HG02943 (cell line): Measurements from ENCODE around the gene NPTXR.

Experiments
- ATAC-seq: cut with Tn5 transposase; IDR thresholded peaks from one replicate; pipeline ENCODE4 v1.9.1; 2021; ENCODE audit warnings: mild to moderate bottlenecking, low read depth, moderate library complexity; ENCODE audit not compliant: unreplicated experiment

NPTXR gene

GRCh38 chr22:38843657-38844314, at the start of gene NPTXR:
Gene NPTXR (minus strand): TSS chr22:38844028.
- no peak for ATAC-seq

GRCh38 chr22:38891256-38891655, 47.4 kb upstream of the NPTXR start:
- ATAC-seq, result no peak

DNA sequence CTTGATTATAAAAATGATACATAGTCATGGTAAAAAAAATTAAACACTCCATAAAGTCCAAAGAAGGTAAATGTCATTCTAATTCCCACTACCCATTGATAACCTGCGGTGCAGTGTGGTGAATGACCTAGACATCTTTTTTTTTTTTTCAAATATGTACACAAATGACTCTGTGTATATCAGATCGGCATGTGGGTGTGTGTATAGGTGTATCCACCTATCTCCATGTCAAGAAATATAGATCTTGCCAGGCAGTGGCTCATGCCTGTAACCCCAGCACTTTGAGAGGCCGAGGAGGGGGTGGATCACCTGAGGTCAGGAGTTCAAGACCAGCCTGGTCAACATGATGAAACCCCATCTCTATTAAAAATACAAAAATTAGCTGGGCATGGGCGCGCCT, 46.5 kb upstream of the NPTXR start:
- ATAC-seq, result no peak

DNA sequence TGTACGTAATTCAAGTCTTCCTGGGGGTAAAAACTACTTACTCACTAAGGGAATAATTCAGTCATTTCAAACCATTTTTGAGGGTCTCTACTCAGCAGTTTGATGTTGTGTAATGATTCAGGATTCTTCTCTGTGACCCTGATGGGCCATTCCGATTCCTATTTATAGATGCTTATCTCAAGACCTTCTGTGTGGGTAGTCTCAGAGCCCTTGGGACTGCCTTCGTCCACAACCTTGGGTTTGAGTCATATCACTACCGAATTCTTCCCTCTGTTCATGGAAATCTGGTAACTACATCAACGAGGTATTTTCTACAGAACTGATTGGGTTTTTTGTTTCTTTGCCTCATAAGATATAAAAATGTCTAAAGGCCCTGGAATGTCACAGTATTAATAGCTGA, 42.5 kb upstream of the NPTXR start:
- no peak for ATAC-seq

DNA sequence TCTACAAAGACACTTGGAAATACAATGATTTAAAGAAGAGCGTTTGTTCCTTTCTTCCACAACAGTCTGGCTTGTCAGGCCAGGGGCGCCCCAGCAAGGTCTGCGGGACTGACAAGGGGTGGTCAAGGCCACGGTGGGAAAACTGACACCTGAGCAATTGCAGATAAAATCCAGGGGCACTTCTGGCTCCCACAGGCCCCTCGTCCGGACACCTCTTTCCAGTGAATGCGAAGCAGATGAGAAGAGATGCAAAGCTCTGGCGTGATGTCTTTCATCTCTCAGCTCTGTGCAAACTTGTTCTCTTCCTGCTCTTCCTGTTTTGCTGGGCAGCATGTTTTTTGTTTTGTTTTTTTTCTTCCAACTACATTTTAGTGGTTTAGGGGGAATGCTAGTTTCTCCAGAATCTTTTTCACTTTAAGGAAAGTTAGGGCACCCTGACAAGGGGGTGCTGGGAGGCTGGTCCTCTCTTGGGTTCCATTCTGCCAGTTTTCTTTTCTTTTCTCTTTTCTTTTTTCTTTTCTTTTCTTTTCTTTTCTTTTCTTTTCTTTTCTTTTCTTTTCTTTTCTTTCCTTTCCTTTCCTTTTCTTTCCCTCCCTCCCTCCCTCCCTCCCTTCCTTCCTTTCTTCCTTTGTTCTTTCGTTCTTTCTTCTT, 39.3 kb upstream of the NPTXR start:
- ATAC-seq, result no peak

GRCh38 chr22:38881997-38882879, 38.4 kb upstream of the NPTXR start:
- ATAC-seq, result no peak

DNA sequence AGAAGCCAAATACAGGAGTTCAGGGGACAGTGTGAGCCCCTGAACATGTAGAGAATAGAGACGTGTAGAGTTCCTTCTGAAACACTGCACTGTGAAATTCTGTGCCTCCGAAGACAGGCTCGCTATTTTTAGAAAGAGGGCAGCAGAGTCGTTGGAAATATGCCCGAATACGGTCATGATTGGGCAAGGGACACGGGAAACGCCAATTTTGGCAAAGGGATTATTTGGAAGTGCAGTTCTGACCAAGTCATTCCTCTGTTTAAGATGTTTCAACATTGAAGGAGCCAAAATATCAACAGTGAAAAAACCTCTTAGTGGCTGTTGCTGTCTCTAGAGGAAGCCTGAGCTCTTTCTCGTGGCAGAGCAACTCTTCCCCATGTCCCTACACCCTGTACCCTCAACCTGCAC, 37.6 kb upstream of the NPTXR start:
- ATAC-seq, result no peak

DNA sequence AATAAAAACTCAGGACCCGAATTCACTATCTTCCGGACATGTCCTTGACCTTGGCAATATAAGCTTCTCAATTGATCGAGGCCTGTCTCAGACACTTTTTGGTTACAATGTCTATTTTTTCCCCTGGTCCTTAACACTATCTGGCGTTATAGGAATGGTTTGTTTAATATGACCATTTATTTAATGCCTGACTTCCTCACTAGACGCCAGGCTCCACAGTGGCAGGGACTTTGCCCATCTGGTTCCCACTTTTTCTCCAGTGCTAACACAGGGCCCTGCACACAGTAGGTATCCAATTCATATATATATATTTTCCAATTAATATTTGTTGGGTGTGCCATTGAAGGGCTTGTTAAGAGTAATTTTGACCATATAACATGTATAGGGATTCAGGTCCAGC, 36.1 kb upstream of the NPTXR start:
- no peak for ATAC-seq

DNA sequence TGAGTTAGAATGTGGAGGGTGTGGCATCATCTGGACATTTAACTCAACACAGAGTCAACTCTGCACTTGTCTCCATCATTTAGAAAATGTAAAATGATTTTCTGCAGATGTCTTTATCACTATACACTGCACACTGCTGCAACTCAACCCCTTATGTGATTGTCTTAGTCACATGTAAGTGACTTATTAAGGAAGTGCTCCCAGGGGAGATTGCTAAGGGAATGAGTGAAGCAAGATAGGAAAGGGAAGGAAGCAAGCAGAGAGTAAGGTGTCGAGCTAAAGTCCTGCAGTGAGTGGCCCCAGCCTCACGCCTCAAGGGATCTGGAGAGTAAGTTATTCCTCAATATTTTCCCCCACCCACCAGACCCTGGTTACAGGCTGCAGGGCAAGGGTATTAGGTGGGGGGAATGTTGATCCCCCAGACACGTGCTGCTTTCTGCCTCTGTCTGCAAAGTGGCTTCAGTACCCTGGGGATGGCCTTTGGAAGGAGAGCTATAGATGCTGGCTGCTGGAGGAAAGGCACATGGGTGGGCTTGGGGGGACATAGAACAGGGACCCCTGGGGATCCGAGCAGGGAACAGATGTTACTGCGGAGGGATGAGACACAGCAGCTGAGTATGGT, 35.4 kb upstream of the NPTXR start:
- ATAC-seq, result no peak

GRCh38 chr22:38878001-38878400, 34.2 kb upstream of the NPTXR start:
- ATAC-seq, result no peak

- ATAC-seq, result no peak
These were observed 30.8 kb upstream of the NPTXR start for GRCh38 chr22:38874529-38875222.

DNA sequence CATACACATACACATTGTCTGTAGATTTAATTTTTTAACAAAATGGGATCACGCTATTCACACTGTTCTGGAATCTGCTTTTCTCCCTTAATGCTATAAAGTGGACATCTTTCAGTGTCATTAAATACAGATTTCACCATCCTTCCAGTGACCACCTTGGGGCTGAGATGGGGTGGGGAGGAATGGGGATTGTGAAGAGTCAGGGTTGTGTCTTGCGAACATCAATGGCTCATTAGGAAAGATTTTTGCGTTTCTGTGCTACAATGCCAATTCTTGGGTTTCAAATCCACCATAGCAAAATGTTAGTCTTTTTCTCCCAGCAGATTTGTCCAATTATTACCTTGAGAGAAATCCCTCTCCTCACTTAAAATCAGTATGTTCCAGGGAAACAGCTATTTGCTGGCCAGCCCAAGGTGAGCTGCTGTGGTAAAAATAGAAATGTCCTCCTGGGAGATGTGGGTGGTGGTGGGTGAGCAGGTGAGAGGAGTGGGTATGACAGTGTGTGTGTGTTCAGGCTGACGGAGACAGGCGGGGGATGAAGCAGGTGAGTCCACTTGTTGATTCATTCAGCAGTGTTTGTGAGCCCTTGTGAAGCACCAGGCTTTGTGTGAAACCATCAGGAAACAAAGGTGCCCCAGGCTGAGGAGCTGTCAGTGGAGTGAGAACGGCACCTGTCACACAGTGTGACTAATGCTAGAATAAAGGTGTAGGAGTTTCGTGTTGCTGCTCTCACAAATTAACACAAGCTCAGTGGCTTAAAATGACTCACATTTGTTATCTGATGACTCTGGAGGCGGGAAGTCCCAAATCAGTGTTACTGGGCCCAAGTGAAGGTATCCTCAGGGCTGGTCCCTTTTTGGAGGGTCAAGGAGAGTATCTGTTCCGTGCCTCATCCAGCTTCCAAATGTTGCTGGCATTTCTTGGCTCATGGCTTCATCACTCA, 29.9 kb upstream of the NPTXR start:
- ATAC-seq, result no peak

DNA sequence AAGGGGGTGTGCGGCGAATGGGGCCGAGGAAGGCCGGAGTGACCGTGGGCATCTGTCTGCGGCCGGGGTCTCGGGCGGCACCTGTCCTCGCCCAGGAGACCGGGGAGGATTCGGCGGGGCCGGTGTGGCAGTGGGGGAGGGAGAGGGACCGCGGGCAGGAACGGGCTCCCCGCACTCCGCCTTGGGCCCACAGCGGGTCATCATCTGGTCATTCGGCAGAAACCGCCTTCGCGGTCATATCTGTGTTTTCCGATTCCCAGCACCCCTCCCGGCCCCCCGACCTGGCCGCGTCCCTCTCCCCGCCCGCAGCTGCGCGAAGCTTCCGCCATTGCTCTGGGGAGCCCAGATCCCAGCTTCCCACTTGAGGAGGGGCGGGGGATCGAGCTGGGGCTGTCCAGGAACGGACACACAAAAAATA, 29.0 kb upstream of the NPTXR start:
- no peak for ATAC-seq

DNA sequence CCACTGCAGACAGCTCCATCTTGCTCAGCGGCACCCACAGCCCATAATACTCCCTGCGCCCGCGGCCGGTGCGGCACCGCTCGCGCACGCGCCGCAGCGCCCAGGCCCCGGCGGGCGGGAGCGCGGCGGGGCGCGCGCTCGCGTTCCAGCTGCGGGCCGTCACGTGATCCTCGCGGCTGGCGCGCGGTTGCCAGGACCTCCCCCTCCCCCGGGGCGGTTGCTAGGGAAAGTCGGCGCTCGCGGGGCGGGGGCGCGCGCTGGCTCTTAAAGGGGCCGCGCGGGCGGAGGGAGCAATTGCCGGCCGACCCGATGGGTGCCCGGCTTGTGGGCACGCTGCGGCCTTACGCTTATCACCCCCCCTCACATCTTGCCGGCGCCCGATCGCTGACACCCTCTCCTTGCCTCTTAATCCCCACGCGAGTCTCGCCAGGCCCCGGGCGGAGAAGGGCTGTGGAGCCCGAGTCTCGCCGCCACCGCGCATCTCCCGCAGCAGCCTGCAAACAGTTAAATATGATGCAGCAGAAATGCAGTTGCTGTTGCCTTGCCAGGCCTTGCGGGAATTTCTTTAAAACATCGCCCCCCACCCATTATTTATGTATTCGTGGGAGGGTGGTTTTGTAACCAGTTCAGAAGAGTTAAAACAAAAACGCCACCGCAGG, 28.5 kb upstream of the NPTXR start, which contains the start of gene CBX6:
Gene CBX6 (minus strand): TSS at position 45 of the 659 bp plus-strand sequence. CDS start 26 bp downstream, at position 19.
- peak; percentile 46 for ATAC-seq

- ATAC-seq, result peak; percentile 23
These were observed 27.7 kb upstream of the NPTXR start for GRCh38 chr22:38871360-38872171.

GRCh38 chr22:38870791-38871359, 27.0 kb upstream of the NPTXR start:
- no peak for ATAC-seq

GRCh38 chr22:38870312-38870741, 26.5 kb upstream of the NPTXR start:
- no peak for ATAC-seq
